NB4 (cell line): ENCODE measurements around the gene SNX19.

Experiments used
- POLR2A ChIP-seq: IDR thresholded peaks from 2 replicates; pipeline ENCODE4 v1.6.1; 2011; ENCODE audit warnings: mild to moderate bottlenecking; ENCODE audit not compliant: insufficient read length; ENCODE audit errors: extremely low read depth
- TF ChIP-seq, protein P1 (sequence below): IDR thresholded peaks from one replicate; pipeline ENCODE4 v1.5.1; 2012; ENCODE audit warnings: low read depth, low read length
- TF ChIP-seq, protein P2 (sequence below): IDR thresholded peaks from 2 replicates; pipeline ENCODE4 v1.6.1; 2011; ENCODE audit warnings: low read depth, low read length

DNA sequence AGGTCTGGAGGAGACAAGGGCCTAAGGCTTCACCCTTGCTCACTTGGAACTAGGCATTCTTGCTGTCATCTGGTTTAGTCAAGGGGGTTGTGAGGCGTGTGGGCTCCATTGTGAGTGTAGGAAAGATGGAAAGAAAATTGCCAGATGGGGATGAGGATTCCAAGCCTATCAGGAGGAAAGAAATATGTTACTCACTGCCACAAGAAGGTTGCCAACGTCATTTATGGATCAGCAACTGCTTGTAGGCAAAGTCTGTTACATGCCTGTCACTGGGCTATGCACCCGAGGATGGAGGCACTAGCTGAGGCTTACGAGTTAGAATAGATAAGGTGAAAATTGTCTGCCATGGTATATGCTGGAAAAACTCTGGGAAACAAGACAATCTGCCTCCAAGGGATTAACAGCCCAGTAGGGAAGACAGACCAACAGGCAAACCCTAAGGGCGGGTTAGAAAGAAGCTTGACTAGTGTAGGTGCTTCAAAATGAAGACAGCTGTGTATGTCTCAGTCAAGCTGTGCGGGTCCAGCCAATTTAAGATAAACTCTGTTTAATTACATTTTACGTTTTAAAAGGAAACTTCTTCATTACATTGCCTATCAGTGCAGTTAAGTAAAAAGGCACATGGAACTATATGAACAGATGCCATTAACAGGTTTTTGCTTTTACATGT lies 47.4 kb downstream of the SNX19 start:
- TF ChIP-seq, protein P1, sequence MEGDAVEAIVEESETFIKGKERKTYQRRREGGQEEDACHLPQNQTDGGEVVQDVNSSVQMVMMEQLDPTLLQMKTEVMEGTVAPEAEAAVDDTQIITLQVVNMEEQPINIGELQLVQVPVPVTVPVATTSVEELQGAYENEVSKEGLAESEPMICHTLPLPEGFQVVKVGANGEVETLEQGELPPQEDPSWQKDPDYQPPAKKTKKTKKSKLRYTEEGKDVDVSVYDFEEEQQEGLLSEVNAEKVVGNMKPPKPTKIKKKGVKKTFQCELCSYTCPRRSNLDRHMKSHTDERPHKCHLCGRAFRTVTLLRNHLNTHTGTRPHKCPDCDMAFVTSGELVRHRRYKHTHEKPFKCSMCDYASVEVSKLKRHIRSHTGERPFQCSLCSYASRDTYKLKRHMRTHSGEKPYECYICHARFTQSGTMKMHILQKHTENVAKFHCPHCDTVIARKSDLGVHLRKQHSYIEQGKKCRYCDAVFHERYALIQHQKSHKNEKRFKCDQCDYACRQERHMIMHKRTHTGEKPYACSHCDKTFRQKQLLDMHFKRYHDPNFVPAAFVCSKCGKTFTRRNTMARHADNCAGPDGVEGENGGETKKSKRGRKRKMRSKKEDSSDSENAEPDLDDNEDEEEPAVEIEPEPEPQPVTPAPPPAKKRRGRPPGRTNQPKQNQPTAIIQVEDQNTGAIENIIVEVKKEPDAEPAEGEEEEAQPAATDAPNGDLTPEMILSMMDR = no peak
- TF ChIP-seq POLR2A = no peak
- TF ChIP-seq, protein P2, sequence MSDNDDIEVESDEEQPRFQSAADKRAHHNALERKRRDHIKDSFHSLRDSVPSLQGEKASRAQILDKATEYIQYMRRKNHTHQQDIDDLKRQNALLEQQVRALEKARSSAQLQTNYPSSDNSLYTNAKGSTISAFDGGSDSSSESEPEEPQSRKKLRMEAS = no peak
